ENCODE results near the gene MAPKAPK3. TPM values are rescaled to one million over a fixed set of nuclear protein-coding genes. Genes with fewer than 3 reads are reported as not detected.

MAPKAPK3 gene
- total and polyA plus RNA-seq, 2 donors (not counting 3 experiments of a cell fraction or from before 2014, with no cell fraction given): 21.3 to 30.5 TPM

DNA sequence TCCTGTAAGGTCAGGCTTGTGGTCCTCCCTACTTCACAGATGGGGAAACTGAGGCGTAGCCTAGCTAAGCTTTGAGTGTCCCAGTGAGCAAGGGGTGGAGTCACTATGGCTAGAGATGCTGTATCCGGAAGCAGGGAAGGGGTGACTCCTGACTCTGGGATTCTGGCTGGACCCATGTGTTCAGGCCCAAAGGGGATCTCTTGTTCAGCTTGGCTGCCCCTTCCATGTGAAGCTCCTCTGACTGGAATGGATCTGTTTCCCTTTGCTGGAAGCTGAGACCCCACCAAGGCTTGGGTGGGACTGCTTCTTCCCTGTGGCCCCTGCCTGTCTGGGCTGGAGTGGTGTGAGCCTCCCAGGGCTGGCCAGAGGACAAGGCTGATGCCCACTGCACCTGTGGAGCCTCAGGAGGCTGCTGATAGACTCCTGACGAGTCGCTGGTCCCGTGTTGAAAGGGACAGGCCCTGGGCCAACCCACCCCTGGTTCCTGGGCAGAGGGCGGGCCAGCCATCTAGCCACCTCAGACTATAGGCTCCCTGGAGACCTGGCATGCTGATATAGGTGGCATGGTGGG is 1.0 kb downstream of the MAPKAPK3 start:
- peak; percentile 48 for FAIRE-seq
- CTCF ChIA-PET: interaction anchor here (2.1 to 3.7 kb wide), 6 partner anchors 10 to 754 kb away, joined by 6 to 65 read pairs (median 26); partner anchors contain the start of gene HEMK1

More for the DNA sequence above, 1.0 kb downstream of the MAPKAPK3 start:
- intact Hi-C loops (cut with micrococcal nuclease): loop anchor here (5.0 to 10.0 kb wide), 2 partner anchors 354 to 1057 kb away; partner anchors contain the start of gene TEX264
- Histone ChIP-seq H3K79me2 (ENCODE audit: control insufficient read depth, insufficient read depth, low read length) (no peaks in the 10 kb centered on the region), H3K4me2 (ENCODE audit: insufficient read depth, low read length) (peak overlapping the region; percentile 43), H3K36me3 (ENCODE audit: control insufficient read depth in 2 of 2, extremely low read depth in 1 of 2, insufficient read depth in 2 of 2, low read length in 2 of 2) (no peaks in the 10 kb centered on the region), H2AFZ (ENCODE audit: low read depth, low read length) (peak overlapping the region; percentile 92), H3K27me3 (ENCODE audit: control insufficient read depth in 2 of 2, insufficient read depth in 2 of 2, low read length in 2 of 2) (no peaks in the 10 kb centered on the region), H4K20me1 (replicated peaks; ENCODE audit: control insufficient read depth, extremely low read depth, insufficient read depth, low read length) (no peaks in the 10 kb centered on the region), H3K9me1 (replicated peaks; ENCODE audit: control insufficient read depth, extremely low read depth, insufficient read depth, low read length) (no peaks in the 10 kb centered on the region), H3K4me1 (ENCODE audit: control insufficient read depth, extremely low read depth, insufficient read depth, low read length) (peaks cover 15% of the 10 kb centered on the region), H3K27ac (ENCODE audit: insufficient read depth, low read depth, low read length) (no peak overlapping the region), H3K9ac (replicated peaks; ENCODE audit: extremely low read depth, insufficient read depth, low read length) (no peak overlapping the region), H3K9me3 (replicated peaks; ENCODE audit: control insufficient read depth, insufficient read depth, low read length) (no peaks in the 10 kb centered on the region), H3K4me3 (replicated peaks in 1 of 3; ENCODE audit: insufficient read depth in 1 of 3, low read depth in 1 of 3, low read length in 3 of 3) (peak overlapping the region in 2 of 3 experiments; percentile 55 to 83)
- DNase-seq (ENCODE audit: low read depth, low spot score): no peak
- dilution Hi-C loops (cut with MboI; ENCODE audit: extremely low pct_ligation_motif_present, low sequenced_read_pairs): no loop called here
- POLR2A ChIA-PET: no interaction called here
- no TSS peak for BruUV-seq (replicated peaks)
- TF ChIP-seq POLR2AphosphoS5 (IDR thresholded peaks at IDR 0.05; ENCODE audit: insufficient read depth, low read depth, low read length) (no peak), FOS (IDR thresholded peaks at IDR 0.05; ENCODE audit: borderline replicate concordance, insufficient read depth, low read length) (no peak), POLR2A (IDR thresholded peaks at IDR 0.05; ENCODE audit: low read depth, low read length) (no peak), GATA2 (IDR thresholded peaks at IDR 0.05; ENCODE audit: insufficient read depth, insufficient read length, low read depth, low read length) (no peak), EZH2 (IDR thresholded peaks at IDR 0.05; ENCODE audit: borderline replicate concordance, low read depth, low read length, severe bottlenecking) (no peak), MYC (IDR thresholded peaks at IDR 0.05; ENCODE audit: low read depth, low read length) (no peak), JUN (IDR thresholded peaks at IDR 0.05; ENCODE audit: borderline replicate concordance, insufficient read depth, insufficient read length, low read depth) (no peak)
- TF ChIP-seq, protein P1, sequence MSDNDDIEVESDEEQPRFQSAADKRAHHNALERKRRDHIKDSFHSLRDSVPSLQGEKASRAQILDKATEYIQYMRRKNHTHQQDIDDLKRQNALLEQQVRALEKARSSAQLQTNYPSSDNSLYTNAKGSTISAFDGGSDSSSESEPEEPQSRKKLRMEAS (IDR thresholded peaks at IDR 0.05; ENCODE audit: insufficient read depth, insufficient read length): no peak
- TF ChIP-seq, protein P2, sequence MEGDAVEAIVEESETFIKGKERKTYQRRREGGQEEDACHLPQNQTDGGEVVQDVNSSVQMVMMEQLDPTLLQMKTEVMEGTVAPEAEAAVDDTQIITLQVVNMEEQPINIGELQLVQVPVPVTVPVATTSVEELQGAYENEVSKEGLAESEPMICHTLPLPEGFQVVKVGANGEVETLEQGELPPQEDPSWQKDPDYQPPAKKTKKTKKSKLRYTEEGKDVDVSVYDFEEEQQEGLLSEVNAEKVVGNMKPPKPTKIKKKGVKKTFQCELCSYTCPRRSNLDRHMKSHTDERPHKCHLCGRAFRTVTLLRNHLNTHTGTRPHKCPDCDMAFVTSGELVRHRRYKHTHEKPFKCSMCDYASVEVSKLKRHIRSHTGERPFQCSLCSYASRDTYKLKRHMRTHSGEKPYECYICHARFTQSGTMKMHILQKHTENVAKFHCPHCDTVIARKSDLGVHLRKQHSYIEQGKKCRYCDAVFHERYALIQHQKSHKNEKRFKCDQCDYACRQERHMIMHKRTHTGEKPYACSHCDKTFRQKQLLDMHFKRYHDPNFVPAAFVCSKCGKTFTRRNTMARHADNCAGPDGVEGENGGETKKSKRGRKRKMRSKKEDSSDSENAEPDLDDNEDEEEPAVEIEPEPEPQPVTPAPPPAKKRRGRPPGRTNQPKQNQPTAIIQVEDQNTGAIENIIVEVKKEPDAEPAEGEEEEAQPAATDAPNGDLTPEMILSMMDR (IDR thresholded peaks at IDR 0.05; ENCODE audit: extremely low read depth in 1 of 2, insufficient read depth in 1 of 2, low read depth in 1 of 2, low read length in 2 of 2): no peak

Data from endothelial cell of umbilical vein (primary cell).